Adipose tissue (tissue), 3 donors: ENCODE data around the gene SOX6. TPM values are rescaled to one million over a fixed set of nuclear protein-coding genes. Genes with fewer than 3 reads are reported as not detected.

Experiments used
- H3K27ac ChIP-seq: one replicate; pipeline ENCODE4 v1.5.1; 2013; ENCODE audit warnings: low read depth, low read length
- WGBS, 3 donors: extraction: QIAGEN DNeasy Blood & Tissue Kit; methylation state at CpG; one replicate each; pipeline ENCODE4 v1.1.7; 2013; 5-methylcytosine and 5-hydroxymethylcytosine counted together
- polyA plus RNA-seq, 3 donors: library from polyadenylated mRNA; stranded (reverse); fragments of 200-250 nt; gene quantifications; one replicate each; pipeline ENCODE4 v1.2.3, GENCODE V29; 2013
- donor health status: healthy with polysubstance abuse.
- donor health status: Bipolar disorder and iron deficiency.
- donor health status: healthy.

The SOX6 gene
- polyA plus RNA-seq, 3 donors: 1.3 to 3.2 (median 1.7) TPM

GRCh38 chr11:16226245-16226644, 130.1 kb downstream of the SOX6 start:
- 60 to 75% (median 66%) methylated on average over 3 of the region's 3 CpGs for WGBS, 3 donors
- H3K27ac ChIP-seq: no peak overlapping the region

- whole genome bisulfite sequencing, 3 donors: 64 to 84% (median 76%) methylated on average over 1 of the region's 1 CpG
These were observed 130.7 kb downstream of the SOX6 start for GRCh38 chr11:16225623-16226022.

GRCh38 chr11:16223558-16223957, 132.8 kb downstream of the SOX6 start:
- no peak overlapping the region for H3K27ac ChIP-seq
- 56 to 67% (median 62%) methylated on average over 1 of the region's 1 CpG for WGBS, 3 donors

More at GRCh38 chr11:16225623-16226022, 130.7 kb downstream of the SOX6 start:
- H3K27ac ChIP-seq: no peak overlapping the region

- H3K27ac ChIP-seq: no peak overlapping the region
- WGBS, 3 donors: 83 to 94% (median 91%) methylated on average over 3 of the region's 3 CpGs
These were observed 138.7 kb downstream of the SOX6 start for GRCh38 chr11:16217631-16218030.

GRCh38 chr11:16216831-16217230, 139.5 kb downstream of the SOX6 start:
- WGBS, 3 donors: 72 to 96% (median 91%) methylated on average over 3 of the region's 3 CpGs
- H3K27ac ChIP-seq: no peak overlapping the region

- no peak overlapping the region for H3K27ac ChIP-seq
- 80 to 90% (median 84%) methylated on average over 1 of the region's 1 CpG for WGBS, 3 donors
These were observed 141.0 kb downstream of the SOX6 start for GRCh38 chr11:16215352-16215751.

- no peak overlapping the region for H3K27ac ChIP-seq
These were observed 144.9 kb downstream of the SOX6 start for GRCh38 chr11:16211407-16211806.

- WGBS, 3 donors: 76 to 83% (median 81%) methylated on average over 3 of the region's 3 CpGs
- H3K27ac ChIP-seq: no peak overlapping the region
These were observed 152.1 kb downstream of the SOX6 start for GRCh38 chr11:16204261-16204660.

- no peak overlapping the region for H3K27ac ChIP-seq
- WGBS, 3 donors: 31 to 77% (median 61%) methylated on average over 3 of the region's 3 CpGs
These were observed 160.7 kb downstream of the SOX6 start for GRCh38 chr11:16195651-16196050.

GRCh38 chr11:16194566-16194965, 161.8 kb downstream of the SOX6 start:
- no peak overlapping the region for H3K27ac ChIP-seq
- WGBS, 3 donors: 39 to 52% (median 50%) methylated on average over 2 of the region's 2 CpGs

- no peak overlapping the region for H3K27ac ChIP-seq
- WGBS, 3 donors: 17 to 58% (median 47%) methylated on average over 1 of the region's 1 CpG
These were observed 162.4 kb downstream of the SOX6 start for GRCh38 chr11:16193897-16194381.

GRCh38 chr11:16191868-16192240, 164.5 kb downstream of the SOX6 start:
- WGBS, 3 donors: 55 to 73% (median 67%) methylated on average over 4 of the region's 4 CpGs
- H3K27ac ChIP-seq: no peak overlapping the region

- H3K27ac ChIP-seq: no peak overlapping the region
- 76 to 97% (median 85%) methylated on average over 5 of the region's 5 CpGs for WGBS, 3 donors
These were observed 165.0 kb downstream of the SOX6 start for GRCh38 chr11:16191212-16191867.

- H3K27ac ChIP-seq: no peak overlapping the region
- WGBS, 3 donors: 95 to 98% (median 96%) methylated on average over 8 of the region's 8 CpGs
These were observed 169.7 kb downstream of the SOX6 start for GRCh38 chr11:16186680-16187079.

- no peak overlapping the region for H3K27ac ChIP-seq
These were observed 171.3 kb downstream of the SOX6 start for GRCh38 chr11:16185042-16185441.

- 25 to 35% (median 34%) methylated on average over 1 of the region's 1 CpG for WGBS, 3 donors
- no peak overlapping the region for H3K27ac ChIP-seq
These were observed 171.8 kb downstream of the SOX6 start for GRCh38 chr11:16184588-16184987.

- H3K27ac ChIP-seq: no peak overlapping the region
- WGBS, 3 donors: 76 to 87% (median 82%) methylated on average over 2 of the region's 2 CpGs
These were observed 173.8 kb downstream of the SOX6 start for GRCh38 chr11:16182553-16182952.

GRCh38 chr11:16180868-16181267, 175.5 kb downstream of the SOX6 start:
- 78 to 85% (median 80%) methylated on average over 1 of the region's 1 CpG for whole genome bisulfite sequencing, 3 donors
- no peak overlapping the region for H3K27ac ChIP-seq

GRCh38 chr11:16179676-16180075, 176.7 kb downstream of the SOX6 start:
- H3K27ac ChIP-seq: no peak overlapping the region
- 82 to 92% (median 84%) methylated on average over 3 of the region's 3 CpGs for WGBS, 3 donors

- no peak overlapping the region for H3K27ac ChIP-seq
- WGBS, 3 donors: 97 to 100% (median 99%) methylated on average over 1 of the region's 1 CpG
These were observed 178.1 kb downstream of the SOX6 start for GRCh38 chr11:16178273-16178672.
